Fibroblast of lung (primary cell): ENCODE data around the gene KLK13.

Experiments
- CTCF ChIP-seq, 2 donors: IDR thresholded peaks in 1 of 2; conservative IDR thresholded peaks in 1 of 2; 1 replicate in 1 of 2; 2 replicates in 1 of 2; pipeline ENCODE4 v1.5.1; 2011 to 2012; ENCODE audit warnings: low read length in 2 of 2, control low read depth in 1 of 2, inconsistent platforms in 1 of 2, low read depth in 1 of 2, mild to moderate bottlenecking in 1 of 2
- EZH2 ChIP-seq: IDR thresholded peaks from 2 replicates; pipeline ENCODE4 v1.5.1; 2012; ENCODE audit warnings: low read length, control low read depth, mild to moderate bottlenecking; ENCODE audit errors: missing control alignments

GRCh38 chr19:51043497-51043896, 21.4 kb downstream of the KLK13 start:
- no peak for TF ChIP-seq CTCF (conservative IDR thresholded peaks at IDR 0.05 in 1 of 2, IDR thresholded peaks at IDR 0.05 in 1 of 2; ENCODE audit: low read depth in 1 of 2, low read length in 2 of 2)
- no peak for TF ChIP-seq EZH2
